Retina (tissue), 1 donor: Measurements from ENCODE around the gene REEP3.

Source experiments
- DNase-seq: peaks from one replicate; pipeline ENCODE4 v3.0.0-alpha.2; 2016

The REEP3 gene

DNA sequence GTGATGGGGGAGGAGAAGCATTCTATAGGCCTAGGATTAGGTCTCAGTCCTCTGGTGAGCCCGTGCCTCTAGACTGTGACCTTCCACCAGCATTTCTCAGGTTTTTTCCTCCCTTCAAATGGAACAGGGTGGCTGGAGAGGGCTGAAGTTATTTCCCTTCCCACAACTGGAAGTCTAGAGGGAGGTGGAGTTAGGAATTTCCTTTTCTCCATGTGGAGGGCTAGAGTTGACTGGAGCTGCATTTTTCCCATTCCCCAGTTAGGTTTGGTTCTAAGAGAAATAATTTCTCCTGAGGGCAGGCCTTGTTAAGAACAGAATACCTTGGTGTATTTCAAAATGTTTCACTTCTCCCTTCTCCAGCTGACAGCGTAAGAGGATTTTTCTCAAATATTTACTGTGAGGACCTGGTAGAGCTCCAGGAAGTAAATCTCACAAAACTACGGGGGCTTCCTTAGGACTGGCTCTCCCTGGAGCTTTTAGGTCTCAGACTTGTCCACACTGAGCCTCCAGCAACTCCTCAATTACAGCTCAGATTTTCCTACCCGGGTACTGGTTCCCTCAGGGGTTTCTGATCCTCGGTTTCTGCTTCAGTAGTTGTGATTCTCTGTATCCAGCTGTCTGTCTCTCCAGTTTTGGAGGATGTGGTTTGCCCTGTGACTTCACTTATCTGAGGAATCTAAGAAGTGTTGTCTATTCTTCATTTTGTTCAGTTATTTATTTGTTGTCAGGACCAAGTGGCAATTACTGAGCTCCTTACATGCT lies 6.0 kb upstream of the REEP3 start:
- DNase-seq: no peak

DNA sequence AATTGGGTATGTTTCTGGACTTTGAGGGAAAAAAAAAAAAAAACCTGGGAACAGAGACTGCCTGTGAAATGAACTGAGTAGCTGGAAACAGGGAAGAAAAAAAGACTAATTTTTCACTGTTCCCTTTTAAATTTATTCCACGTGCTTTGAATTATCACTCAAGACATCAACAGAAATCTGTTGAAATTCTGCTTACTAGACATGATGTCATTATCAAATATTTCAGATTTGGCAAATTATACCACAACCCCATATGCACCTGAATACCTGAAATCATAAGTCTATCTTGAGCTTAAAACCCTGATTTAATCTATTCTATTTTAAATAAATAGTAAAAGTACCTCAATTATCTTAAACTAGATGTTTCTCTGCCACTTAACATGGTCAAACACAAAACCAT lies 5.0 kb upstream of the REEP3 start:
- DNase-seq: no peak

- no peak for DNase-seq
Measured at GRCh38 chr10:63518690-63519288, 2.4 kb upstream of the REEP3 start.

- DNase-seq: peak; percentile 91
Measured at GRCh38 chr10:63521416-63522276, 445 bp downstream of the REEP3 start.

DNA sequence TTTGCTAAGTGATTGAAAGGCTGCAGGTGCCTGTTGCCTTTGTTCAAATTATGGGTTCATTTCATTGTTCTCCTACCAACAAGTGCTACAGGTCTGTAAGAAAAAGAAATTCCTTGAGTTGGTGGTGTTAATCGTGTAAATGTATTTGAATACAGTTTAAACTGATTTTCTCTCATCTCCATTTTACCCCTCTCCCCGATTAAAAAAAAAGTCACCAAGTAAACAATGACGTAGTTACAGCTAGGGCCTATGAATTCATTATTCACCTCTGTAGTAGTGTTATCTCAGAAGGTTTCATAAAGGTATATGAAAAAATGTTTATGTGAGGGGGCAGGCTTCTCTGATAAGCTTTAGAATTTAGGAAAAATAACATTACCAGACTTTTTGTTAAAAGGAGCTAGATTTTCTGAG lies 1.1 kb downstream of the REEP3 start:
- no peak for DNase-seq

DNA sequence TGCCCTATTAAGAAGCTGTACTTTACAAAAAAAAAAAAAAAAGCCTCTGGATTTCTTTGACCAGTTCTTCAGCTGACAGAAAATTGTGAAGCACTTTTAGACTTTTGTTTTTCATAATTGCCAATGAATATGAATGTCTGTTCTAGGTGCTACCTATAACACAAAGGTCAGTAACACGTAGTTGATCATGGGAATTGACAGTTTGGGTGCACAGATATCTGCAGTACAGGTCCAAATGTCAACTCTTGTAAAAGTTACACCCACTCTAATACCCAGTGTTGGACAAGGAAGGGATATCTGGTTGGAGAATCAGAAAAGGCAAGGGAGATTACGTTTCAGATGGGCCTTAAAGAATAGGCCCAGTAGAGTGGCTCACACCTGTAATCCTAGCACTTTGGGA lies 1.8 kb downstream of the REEP3 start:
- peak; percentile 19 for DNase-seq

GRCh38 chr10:63525021-63525420 lies 3.8 kb downstream of the REEP3 start:
- DNase-seq: no peak

GRCh38 chr10:63527401-63527800 lies 6.2 kb downstream of the REEP3 start:
- DNase-seq: no peak

DNA sequence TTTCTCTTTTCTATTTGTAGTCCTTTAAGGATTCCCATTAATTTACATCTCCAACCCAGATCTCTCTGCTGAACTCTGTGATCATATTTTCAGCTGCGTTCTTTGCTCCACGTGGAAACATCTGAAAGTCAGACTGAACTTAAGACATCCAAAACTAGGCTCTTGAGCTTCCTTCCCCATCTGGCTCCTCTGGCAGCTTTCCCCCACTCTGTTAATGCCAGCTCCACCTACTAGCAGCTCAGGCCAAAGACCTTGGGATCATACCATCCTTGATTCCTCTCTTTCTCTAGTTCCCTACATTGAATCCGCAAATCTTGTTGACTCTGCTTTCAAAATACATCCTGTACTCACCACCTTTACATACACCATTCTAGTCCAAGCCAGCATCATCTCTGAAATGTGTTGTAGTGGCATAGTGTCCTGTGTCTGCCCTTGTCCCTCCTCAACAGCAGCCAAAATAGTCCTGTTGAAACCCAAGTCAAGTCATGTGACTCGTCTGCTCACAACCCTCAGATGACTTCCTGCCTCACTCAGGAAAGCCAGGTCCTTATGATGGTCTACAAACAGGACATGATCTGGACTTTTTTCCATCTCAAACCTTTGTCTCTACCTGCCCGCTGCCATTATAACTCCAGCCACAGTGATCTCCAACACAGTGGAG lies 7.0 kb downstream of the REEP3 start:
- DNase-seq: no peak

- no peak for DNase-seq
Measured at GRCh38 chr10:63530409-63530808, 9.2 kb downstream of the REEP3 start.

GRCh38 chr10:63534723-63535122 lies 13.5 kb downstream of the REEP3 start:
- no peak for DNase-seq

DNA sequence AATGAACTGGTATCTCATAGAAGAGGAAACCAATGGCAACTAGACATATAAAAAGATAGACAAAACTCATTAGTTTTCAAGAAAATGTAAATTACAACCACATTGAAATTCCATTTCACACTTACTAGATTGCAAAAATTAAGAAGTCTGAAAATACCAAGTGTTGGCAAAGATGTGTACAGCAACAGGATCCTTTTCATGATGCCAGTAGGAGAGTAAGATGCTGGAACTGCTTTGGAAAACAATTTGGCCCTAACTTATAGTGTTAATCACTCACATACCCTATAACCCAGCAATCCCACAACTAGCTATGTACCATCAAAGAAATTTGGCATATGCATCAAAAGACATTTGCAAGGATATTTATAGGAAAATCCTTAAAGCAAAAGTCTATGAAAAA lies 15.5 kb downstream of the REEP3 start:
- DNase-seq: no peak

GRCh38 chr10:63537536-63537935 lies 16.3 kb downstream of the REEP3 start:
- DNase-seq: peak; percentile 39

DNA sequence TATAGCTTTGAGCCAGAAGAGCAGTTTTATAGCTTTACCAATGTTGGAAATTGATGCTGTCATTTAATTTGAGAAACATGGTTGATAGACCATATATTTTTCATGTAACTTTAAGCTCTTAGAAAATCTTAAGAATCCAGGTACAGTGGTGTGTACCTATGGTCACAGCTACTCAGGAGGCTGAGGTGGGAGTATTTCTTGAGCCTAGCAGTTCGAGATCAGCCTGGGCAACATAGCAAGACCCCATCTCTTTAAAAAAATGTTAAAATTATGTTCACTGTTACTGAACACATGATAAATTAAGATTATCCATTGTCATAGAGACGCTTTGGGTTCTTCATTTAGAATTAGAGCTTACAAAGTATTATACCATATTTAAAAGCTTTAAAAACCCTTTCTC lies 18.2 kb downstream of the REEP3 start:
- no peak for DNase-seq

- no peak for DNase-seq
Measured at GRCh38 chr10:63539994-63540393, 18.8 kb downstream of the REEP3 start.

DNA sequence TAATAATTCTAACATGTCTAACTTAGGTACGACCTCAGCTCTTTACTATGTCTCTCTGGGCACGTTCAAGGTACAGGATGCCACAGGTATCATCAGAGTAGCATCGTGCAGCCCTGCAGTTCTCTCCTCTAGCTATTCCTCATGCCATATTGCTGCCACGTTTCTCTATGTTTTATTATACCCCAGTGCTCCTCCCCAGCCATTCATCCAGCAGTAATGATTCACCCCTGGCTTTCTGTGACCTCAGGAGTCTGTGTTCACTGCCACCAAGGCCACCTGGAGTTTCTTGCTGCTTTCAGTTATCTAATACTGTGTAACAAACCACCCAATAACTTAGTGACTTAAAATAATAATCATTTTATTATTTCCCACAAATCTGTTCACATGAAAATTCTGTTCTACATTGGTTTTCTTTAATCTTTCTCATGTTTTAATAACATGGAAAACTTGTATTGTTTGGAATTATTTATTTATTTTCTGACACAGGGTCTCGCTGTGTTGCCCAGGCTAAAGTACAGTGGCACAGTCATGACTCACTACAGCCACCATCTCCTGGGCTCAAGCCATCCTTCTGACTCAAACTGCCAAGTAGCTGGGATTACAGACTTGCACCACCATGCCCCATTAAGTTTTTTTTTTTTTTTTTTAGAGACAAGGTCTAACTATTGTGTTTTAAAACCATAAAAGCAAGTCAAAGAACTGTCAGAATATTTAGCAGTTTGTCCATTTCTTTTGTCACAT lies 21.8 kb downstream of the REEP3 start:
- no peak for DNase-seq

DNA sequence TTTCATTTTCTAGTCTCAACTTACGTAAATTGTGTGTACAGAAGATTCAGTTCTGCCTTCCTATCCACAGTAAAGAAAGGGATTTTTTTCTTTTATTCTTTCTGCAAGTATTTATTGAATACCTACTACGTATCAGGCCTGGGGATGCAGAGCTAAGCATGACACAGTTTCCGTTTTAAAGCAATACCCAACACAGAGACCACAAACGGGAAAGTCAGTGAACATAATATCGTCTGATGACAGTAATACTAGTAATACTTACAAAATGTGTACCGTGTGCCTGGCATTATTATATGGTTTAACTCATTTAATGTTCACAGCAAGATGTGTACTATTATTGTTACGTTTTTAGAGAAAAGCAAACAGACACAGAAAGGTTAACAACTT lies 22.4 kb downstream of the REEP3 start:
- no peak for DNase-seq

DNA sequence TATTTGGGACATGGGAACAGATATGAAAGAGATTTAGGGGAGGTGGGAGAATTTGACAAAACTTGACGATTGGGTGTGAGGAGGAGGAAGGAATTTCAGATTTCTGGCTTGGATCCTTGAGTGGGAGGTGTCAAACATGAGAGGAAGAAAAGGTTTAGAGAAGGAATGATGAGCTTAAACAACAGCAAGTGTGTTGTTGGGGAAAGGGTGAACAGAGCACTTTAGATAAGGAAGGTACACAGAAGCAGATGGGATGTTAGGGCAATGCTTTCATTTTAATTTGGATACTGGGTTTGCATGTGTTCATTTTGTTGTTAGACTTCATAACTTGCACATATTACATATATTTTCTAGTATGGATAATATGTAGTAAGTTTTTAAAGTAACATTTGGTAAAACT lies 23.2 kb downstream of the REEP3 start:
- DNase-seq: no peak

GRCh38 chr10:63547628-63548360 lies 26.6 kb downstream of the REEP3 start:
- peak; percentile 63 for DNase-seq

DNA sequence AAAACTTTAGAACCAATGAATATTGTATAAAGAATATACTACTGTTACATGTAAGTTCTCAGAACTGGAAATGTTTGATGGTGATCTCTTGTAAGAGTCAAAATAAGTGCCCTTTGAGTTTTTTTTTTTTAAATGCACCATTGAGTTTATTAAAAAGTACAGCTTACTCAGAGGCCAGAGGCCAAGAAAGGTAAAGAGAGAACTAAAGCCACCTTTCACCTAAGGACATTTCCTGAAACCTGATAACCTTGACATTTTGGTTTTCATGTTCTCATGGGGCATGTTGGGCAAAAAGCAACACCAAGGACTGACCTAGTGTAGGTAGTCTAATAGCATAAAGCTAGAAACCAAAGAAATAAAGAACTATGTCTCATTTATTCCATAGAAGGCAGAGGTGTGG lies 27.7 kb downstream of the REEP3 start:
- DNase-seq: no peak

GRCh38 chr10:63549810-63550209 lies 28.6 kb downstream of the REEP3 start:
- DNase-seq: no peak

DNA sequence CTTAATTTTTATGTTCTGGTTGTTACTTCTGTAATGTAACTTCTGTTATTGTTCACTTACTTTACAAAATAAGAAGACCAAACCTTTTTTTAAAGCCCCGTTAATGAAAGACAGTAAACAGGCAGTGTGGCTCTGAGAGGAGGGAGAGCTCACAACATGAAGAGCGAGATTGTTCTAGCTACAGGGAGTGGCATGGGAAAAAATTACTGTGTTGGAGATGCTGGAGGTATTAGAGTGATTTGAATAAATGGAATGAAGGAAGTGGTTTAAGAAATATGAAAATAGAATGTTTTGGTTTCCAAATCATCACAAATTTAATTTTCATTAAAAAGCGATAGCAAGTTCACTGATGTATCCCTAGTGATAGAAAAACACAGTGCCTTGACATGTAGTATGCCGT lies 31.8 kb downstream of the REEP3 start:
- DNase-seq: no peak
